HG03558 (cell line): ENCODE results near the gene SLC2A4.

Experiments
- ATAC-seq: cut with Tn5 transposase; IDR thresholded peaks from one replicate; pipeline ENCODE4 v1.9.1; 2021; ENCODE audit warnings: moderate number of reproducible peaks; ENCODE audit not compliant: unreplicated experiment; ENCODE audit errors: extremely low read depth

The SLC2A4 gene

DNA sequence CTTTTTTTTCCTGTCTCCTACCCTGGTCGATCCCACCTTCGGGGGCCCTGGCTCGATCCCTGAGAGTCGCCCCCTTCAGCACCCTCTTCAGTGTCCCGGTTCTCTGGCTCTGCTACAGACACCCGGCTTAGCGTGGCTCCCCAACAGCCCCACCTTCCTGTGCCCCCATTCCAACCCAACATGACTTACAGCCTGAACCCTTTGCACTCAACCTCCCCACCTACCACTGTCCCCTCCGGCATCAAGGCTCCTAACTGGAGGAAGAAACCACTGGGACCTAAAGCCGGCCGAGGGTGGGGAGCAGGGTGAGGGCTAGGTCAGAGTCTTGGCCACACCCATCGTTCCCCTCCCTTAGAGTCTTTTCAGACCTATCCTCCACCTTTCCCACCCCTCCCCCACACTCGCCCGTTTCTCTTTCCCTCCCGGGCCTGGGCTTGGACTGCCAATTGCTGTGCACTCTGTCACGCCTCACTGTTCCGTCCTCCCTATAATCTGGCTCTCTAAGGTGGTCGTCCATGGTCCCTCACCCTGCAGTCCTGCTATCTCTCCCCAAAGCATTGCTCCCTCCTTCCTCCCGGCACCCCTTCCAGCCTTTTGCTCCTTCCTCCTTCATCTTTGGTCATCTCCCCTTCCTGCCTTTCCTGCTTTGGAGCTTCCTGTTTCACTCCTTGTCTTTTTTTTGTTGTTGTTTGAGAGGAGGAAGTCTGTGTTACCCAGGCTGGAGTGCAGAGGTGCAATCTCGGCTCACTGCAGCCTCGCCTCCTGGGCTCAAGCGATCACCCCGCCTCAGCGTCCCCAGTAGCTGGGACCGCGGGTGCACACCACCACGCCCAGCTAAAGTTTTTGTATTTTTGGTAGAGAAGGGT lies 18.4 kb upstream of the SLC2A4 start:
- ATAC-seq, result no peak

DNA sequence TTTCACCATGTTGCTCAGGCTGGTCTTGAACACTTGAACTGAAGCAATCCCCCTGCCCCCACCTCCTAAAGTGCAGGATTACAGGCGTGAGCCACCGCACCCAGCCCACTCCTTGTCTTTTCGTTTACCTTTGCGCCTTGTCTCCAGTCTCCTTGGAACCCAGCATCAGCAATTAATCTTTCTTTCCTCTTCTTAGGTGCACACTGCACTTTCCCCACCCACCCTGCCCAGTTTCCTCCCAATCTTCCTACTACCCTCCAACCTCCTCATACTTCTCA lies 17.8 kb upstream of the SLC2A4 start:
- no peak for ATAC-seq

DNA sequence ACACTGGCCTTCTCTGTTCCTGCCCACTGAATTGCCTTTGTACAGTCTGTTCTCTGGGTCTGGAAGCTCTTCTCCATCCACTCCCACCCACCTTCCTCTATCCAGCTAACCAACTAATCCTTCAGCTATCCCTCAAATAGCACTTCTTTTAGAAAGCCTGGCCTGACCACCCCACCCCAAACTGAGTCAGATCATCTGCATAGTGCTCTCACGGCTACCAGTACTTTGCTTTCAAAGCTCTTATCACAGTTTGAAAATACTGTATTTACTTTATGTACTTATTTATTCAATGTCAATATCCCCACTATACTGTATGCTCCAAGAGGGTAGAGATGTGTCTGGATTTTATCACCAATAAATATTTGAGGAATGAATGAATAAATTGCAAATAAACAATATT lies 14.7 kb upstream of the SLC2A4 start:
- ATAC-seq, result no peak

DNA sequence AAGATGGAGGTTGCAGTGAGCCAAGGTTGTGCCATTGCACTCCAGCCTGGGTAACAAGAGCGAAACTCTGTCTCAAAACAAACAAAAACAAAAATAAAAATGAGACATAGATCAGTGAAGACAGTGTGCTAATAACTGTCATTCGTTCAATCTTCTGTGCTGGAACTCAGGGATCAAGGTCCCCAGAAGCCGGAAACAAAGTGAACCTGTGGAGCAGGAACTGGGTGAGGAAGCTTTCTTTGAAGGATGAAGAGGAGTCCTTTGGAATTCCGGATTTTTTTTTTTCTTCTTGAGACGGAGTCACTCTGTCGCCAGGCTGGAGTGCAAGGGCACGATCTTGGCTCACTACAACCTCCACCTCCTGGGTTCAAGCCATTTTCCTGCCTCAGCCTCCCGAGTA lies 2.1 kb upstream of the SLC2A4 start:
- ATAC-seq, result no peak

DNA sequence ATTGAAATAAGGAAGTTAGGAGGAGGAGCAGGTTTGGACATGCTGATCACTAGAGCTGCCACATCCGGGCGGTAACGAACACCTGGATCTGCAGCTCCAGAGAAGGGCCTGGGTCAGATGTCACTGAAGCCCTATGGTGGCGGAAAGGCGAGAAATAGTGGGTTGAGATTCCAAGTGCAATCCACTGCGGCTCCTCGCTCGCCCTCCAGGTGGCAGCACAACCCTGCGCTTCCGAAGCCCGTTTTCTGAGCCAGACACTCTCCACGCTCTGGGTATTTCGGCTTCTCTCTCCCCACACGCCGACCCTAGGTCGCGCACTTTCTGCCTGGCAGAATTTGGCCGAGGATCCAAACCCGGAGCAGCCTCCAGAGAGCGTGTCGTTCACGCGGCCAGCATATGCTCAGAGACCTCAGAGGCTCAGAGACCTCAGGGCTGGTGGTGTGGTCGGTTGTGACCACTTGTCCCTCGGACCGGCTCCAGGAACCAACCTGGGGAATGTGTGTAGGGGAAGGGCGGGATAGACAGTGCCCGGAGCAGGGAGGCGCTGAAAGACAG lies 922 bp upstream of the SLC2A4 start:
- ATAC-seq, result no peak

DNA sequence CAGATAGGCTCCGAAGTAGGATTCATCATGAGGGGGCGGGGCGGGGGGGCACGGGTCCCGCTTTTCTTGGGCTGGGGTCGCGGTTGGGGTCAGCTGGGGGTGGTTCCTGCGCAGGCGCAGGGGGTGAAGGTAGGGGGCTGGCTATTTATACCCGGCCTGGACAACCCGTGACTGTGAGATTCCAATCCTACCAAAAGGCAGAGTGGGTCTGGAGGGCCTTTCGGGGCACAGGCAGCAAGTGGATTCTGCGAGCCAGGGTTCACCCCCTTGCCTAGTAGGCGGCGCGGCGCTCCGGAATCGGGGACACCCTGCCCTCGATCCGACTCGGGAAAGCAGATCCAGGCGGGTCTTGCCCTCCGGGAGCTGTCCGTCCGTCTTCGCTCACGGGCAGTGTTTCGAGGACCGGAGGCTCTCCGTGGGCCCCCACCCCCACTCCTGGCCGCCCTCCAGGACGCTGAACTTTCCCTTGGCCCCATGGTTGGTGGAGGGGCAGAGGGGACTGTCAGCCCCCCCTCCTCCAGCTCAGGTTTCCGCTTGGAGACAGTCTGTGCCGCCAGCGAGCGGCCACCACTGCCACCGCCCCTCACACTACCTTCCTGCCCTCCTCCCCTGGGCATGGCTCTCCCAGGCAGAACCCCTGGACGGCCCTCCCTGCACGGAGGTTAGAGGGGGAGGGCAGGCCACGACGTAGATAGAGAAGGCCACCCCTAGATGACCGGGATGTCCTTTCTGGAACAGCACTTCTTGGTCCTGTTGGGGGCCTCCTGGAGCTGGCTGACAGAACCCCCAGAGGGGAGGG lies 634 bp downstream of the SLC2A4 start:
- no peak for ATAC-seq

DNA sequence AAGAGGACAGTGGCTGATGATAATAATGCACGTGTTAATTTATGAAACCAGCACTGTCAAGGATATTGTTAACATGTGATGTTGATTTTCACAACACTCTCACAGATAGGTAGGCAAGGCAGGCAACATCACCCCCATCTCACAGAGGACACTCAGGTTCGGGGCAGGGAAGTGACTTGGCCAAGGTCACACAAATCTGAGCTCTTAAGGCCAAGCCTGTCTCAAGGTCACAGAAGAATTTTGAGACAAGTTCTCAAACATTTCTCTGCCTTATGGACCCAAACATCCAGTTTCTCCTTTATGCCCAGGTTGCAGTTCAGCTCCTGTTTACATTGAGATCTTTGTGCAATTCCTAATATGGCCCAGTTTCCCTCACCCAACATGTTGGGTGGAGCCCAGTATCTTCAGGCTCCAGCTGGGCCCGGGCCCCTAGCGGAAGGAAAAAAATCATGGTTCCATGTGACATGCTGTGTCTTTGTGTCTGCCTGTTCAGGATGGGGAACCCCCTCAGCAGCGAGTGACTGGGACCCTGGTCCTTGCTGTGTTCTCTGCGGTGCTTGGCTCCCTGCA lies 1.3 kb downstream of the SLC2A4 start:
- ATAC-seq, result no peak

DNA sequence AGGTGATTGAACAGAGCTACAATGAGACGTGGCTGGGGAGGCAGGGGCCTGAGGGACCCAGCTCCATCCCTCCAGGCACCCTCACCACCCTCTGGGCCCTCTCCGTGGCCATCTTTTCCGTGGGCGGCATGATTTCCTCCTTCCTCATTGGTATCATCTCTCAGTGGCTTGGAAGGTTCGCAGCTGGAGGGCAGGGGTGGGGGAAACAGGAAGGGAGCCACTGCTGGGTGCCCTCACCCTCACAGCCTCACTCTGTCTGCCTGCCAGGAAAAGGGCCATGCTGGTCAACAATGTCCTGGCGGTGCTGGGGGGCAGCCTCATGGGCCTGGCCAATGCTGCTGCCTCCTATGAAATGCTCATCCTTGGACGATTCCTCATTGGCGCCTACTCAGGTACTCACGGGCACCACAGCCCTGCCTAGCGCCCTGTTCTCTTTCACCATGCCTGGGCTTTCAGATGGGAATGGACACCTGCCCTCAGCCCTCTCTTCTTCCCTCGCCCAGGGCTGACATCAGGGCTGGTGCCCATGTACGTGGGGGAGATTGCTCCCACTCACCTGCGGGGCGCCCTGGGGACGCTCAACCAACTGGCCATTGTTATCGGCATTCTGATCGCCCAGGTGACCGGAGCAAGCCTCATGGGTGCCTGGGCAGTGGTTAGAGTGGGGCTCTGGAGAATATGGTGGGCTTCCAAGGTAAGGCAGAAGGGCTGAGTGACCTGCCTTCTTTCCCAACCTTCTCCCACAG lies 2.1 kb downstream of the SLC2A4 start:
- no peak for ATAC-seq

DNA sequence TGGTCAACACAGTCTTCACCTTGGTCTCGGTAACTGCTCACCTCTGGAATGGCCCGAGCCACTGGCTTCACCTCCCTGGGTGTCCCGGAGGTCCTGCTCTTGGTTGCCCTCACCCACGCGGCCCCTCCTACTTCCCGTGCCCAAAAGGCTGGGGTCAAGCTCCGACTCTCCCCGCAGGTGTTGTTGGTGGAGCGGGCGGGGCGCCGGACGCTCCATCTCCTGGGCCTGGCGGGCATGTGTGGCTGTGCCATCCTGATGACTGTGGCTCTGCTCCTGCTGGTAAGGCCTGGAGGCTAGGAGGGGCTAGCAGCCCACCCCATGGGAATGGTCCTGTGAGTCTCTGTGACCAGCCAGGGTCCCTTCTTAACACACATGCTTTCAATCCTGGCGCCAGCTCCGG lies 3.4 kb downstream of the SLC2A4 start:
- ATAC-seq, result no peak

DNA sequence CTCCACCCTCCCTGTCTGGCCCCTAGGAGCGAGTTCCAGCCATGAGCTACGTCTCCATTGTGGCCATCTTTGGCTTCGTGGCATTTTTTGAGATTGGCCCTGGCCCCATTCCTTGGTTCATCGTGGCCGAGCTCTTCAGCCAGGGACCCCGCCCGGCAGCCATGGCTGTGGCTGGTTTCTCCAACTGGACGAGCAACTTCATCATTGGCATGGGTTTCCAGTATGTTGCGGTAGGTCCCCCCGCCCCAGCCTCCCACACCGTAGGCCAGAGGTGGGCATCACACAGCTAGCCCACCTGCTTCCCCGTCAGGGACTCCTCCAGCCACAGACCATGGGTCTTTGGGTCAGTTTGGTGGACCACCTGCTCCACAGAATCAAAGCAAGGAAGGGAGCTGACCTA lies 4.2 kb downstream of the SLC2A4 start:
- no peak for ATAC-seq

DNA sequence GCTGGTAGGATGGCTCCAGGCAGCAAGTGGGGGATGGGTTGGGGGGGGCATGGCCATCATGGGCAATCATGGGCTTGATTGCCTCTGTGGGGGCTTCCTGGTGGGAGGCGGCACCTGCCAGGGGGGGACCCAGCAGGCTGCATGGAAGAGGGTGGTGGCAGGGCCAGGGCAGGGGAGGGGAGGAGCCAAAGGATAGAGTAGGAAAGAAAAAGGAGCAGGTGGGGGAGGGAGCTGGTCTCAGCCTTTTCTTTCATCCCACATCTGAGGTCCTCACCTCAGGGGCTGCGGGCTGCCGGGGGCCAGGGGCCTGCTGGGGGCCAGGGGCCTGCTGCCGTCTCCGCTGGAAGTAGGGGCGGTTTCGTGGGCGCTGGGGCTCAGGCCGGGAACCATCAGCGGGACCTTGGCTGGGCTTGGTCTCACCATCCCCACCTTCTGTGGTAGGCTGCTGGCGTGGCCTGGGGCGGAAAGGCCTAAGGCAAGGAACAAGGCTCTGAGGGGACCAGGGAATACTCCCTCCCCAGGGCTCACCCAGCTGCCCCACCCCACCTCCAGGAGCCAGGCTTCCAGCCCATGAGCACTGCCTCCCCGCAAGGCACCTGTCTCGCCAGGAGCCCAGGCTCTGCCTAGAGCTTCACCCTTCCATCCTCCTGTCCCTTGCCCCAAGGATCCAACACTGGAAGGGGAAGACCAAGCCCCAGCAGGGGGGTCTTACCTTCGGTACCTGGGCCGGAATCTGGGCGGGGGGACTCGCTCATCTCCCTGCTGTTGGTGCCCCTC lies 7.9 kb downstream of the SLC2A4 start:
- no peak for ATAC-seq

DNA sequence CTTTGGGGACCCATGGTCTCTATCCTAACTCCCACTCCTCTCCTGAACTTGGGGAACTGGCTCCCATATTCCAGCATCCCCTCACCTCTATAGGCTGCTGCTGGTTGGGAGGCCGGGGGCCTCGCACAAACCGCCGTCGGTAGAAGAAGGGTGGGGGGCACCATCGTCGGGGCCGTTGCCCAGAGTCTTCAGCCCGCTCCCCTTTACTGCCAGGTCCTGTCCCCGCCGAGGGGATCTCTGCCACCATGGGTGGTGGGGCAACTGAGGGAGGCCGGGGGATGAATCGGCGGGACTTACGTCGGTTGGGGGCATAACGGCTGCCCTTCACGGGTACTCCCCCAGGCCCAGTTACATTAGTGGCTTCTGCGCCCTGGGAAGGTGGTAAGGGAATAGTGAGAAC lies 8.6 kb downstream of the SLC2A4 start:
- no peak for ATAC-seq

DNA sequence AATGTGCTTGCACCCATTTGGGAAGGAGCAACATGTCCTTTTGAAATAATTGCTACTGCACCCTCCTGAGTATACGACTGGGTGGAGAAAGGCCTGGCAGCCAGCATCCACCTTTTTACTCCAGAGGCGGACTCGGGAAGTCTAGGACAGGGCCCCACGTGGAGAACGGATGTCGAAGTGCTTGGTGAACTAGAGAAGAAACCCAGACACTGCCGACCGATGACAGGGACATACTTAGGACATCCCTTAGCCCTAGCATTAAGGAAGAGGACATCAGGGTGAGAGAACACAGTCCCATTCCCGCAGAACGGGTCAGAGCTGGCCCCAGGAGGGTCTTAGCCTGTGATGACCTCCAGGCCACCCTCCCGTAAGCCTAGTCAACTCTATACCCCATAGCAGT lies 9.2 kb downstream of the SLC2A4 start:
- ATAC-seq, result no peak

DNA sequence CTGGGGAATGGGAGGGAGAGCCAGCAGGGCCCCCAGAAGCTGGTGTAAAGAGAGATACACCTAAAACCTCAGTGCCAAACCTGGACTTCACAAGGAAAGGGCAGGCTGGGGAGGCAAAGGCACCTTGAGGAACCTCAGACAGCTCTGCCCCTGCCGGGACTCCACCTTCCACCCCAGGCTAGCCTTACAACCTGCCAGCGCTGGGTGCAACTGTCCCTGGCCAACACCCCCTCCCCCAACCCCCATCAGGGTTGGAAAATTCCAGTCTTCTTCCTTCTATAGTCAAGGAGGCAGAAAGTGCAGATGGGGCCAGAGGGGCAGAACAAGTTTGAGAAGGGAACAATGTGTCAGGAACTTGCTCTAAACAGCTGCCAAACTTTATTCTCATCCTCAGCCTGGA lies 10.7 kb downstream of the SLC2A4 start:
- ATAC-seq, result no peak

DNA sequence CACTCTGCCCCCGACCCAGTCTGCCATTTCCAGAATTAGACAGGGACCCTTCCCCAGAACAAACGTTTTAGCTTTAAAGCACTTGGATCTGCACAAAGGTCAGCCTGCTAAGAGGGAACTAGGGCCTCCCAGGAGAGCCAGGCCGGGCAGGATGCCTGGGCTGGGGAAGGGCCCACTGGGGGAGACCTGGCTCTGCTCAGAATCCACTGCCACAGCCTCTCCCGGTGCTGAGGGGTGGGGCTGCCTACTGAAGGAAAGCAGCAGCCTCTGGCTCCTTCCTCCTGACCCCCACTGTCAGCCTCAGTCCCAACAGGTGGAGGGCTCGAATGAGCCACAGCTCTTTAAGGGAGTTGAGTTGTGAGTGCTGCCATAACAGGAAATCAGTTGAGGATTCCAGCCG lies 11.2 kb downstream of the SLC2A4 start:
- no peak for ATAC-seq

DNA sequence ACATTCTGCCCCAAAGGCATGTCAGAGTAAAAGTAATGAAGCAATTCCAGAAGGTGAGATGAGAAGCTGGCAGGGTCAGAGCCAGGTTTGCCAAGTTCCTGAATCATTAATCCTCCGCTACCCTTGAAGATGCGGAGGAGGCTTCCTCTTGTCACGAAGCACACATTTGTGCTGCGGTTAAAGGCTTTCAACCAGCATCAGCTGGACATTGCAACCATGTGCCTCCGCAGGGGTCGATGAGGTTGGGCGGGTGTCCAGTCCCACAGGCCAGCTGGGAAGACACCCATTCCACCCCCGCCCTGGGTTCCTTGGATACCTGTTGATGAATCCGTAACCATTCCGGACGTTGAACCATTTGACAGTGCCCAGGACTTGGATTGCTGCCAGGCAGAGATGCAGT lies 11.6 kb downstream of the SLC2A4 start:
- ATAC-seq, result no peak

DNA sequence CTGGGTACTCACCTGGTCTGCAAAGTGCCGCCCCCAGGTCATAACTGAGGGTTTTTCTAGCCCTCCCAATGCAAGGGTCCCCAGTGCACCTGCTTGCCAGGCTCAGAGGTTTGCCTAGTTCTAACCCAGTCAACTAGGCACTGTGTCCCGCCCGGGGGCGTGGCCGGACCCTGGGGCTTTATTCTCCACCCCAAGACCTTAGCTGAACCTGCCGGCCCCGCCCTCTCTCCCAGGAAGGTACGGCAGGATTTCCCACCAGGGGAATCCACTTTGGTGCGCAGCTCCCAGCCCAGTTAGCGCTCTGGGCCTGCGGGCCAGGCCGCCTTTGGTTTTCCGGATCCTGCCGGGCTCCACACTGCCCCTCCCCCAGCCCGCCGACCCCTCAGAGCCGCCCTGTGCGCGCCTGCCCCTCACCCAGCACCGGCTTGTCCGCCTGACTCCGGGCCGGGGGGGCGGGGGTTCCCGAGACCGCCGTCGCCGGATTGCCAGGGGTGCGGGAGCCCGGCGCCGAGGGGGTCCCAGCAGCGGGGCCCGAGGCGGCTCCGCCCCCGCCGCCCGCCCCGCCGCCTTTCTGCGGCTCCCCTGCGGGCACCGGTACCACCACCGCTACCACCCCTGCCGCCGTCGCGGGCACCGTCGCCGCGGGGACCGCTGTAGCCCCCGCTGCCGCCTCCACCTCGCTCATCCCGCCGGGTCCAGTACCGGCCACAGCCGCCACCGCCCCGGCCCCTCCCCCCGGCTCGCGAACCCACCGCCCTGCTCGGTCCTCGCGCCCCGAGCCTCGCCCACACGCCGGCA lies 12.5 kb downstream of the SLC2A4 start:
- ATAC-seq, result no peak

DNA sequence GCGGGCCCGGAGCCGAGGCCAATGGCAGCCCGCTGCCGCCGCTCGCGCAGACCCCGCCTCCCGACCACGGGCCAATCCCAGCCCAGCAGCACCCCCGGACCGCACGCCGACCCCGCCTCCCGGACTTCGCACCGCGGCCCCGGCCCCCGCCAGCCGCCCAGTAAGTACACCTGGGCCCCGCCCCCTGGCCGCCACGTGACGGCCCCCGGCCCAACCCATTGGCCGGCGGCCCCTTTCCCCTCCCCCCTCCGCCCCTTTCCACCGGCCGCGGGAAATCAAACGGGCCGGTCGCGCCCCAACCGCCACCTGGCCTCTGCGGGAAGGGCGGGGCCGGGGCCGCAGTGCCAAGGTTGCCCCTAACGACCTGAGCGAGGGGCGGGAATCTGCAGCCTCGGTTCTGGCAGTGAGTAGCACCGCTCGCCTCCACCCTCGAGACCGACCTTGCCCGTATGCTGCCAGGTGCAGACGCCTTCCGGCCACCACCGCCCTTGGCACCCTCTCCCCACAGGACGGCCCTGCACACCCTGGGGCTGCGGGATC lies 13.2 kb downstream of the SLC2A4 start, which contains the start of gene YBX2:
YBX2 (minus strand) TSS at position 26 of the 540 bp plus-strand sequence. CDS start 139 bp downstream, outside the sequence.
- ATAC-seq, result no peak
